ENCODE measurements around the gene RNF141. TPM values are rescaled to one million over a fixed set of nuclear protein-coding genes. Genes with fewer than 3 reads are reported as not detected.

Gene RNF141
- total and polyA plus RNA-seq, 7 donors: 13.1 to 30.3 (median 22.8) TPM

GRCh38 chr11:10519630-10520029 lies 21.4 kb downstream of the RNF141 start:
- H3K27me3 ChIP-seq: no peaks in the 10 kb centered on the region
- peaks cover 0 to 11% (median 0%) of the 10 kb centered on the region in 4 donors for H3K4me1 ChIP-seq

GRCh38 chr11:10518891-10519290 lies 22.1 kb downstream of the RNF141 start:
- intact Hi-C loops (cut with DNase I): no loop called here
- H3K36me3 ChIP-seq: peaks cover 0 to 42% (median 5%) of the 10 kb centered on the region in 4 donors
- 96 to 97% methylated on average over 2 of the region's 2 CpGs for WGBS, 2 donors

More at GRCh38 chr11:10519630-10520029, 21.4 kb downstream of the RNF141 start:
- Histone ChIP-seq H3K4me3 (no peak overlapping the region), H3K36me3 (peaks cover 4 to 44% (median 6%) of the 10 kb centered on the region in 4 donors), H3K9me3 (no peaks in the 10 kb centered on the region), H3K27ac (no peak overlapping the region)
- DNase-seq: no peak
- 98 to 99% methylated on average over 2 of the region's 2 CpGs for WGBS, 2 donors
- intact Hi-C loops (cut with DNase I): no loop called here
- TF ChIP-seq, protein P1, sequence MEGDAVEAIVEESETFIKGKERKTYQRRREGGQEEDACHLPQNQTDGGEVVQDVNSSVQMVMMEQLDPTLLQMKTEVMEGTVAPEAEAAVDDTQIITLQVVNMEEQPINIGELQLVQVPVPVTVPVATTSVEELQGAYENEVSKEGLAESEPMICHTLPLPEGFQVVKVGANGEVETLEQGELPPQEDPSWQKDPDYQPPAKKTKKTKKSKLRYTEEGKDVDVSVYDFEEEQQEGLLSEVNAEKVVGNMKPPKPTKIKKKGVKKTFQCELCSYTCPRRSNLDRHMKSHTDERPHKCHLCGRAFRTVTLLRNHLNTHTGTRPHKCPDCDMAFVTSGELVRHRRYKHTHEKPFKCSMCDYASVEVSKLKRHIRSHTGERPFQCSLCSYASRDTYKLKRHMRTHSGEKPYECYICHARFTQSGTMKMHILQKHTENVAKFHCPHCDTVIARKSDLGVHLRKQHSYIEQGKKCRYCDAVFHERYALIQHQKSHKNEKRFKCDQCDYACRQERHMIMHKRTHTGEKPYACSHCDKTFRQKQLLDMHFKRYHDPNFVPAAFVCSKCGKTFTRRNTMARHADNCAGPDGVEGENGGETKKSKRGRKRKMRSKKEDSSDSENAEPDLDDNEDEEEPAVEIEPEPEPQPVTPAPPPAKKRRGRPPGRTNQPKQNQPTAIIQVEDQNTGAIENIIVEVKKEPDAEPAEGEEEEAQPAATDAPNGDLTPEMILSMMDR (IDR thresholded peaks at IDR 0.05): no peak
- no peak for TF ChIP-seq EP300 (IDR thresholded peaks at IDR 0.05)
- no peak for TF ChIP-seq POLR2AphosphoS5 (IDR thresholded peaks at IDR 0.05)
- no peak for TF ChIP-seq POLR2A (IDR thresholded peaks at IDR 0.05)

GRCh38 chr11:10518123-10518522 lies 22.9 kb downstream of the RNF141 start:
- H3K4me1 ChIP-seq: peaks cover 0 to 15% (median 0%) of the 10 kb centered on the region in 4 donors
- peaks cover 0 to 41% (median 5%) of the 10 kb centered on the region in 4 donors for H3K36me3 ChIP-seq
- intact Hi-C loops (cut with DNase I): no loop called here
- no peak overlapping the region for H3K4me3 ChIP-seq
- H3K27ac ChIP-seq: no peak overlapping the region
- no peak for DNase-seq
- H3K9me3 ChIP-seq: no peaks in the 10 kb centered on the region
- TF ChIP-seq POLR2AphosphoS5 (IDR thresholded peaks at IDR 0.05): no peak
- no peak for TF ChIP-seq EP300 (IDR thresholded peaks at IDR 0.05)
- TF ChIP-seq, protein P1 (IDR thresholded peaks at IDR 0.05): no peak
- TF ChIP-seq POLR2A (IDR thresholded peaks at IDR 0.05): no peak
- no peaks in the 10 kb centered on the region for H3K27me3 ChIP-seq

More at GRCh38 chr11:10518891-10519290, 22.1 kb downstream of the RNF141 start:
- Histone ChIP-seq H3K4me3 (no peak overlapping the region), H3K9me3 (no peaks in the 10 kb centered on the region), H3K27ac (no peak overlapping the region), H3K4me1 (peaks cover 0 to 15% (median 0%) of the 10 kb centered on the region in 4 donors), H3K27me3 (no peaks in the 10 kb centered on the region)
- DNase-seq: no peak
- TF ChIP-seq EP300 (IDR thresholded peaks at IDR 0.05) (no peak), POLR2A (IDR thresholded peaks at IDR 0.05) (no peak), POLR2AphosphoS5 (IDR thresholded peaks at IDR 0.05) (no peak)
- TF ChIP-seq, protein P1 (IDR thresholded peaks at IDR 0.05): no peak

- Histone ChIP-seq H3K4me1 (peaks cover 0 to 5% (median 0%) of the 10 kb centered on the region in 4 donors), H3K27ac (no peak overlapping the region), H3K36me3 (peaks cover 0 to 26% (median 3%) of the 10 kb centered on the region in 4 donors), H3K4me3 (no peak overlapping the region), H3K27me3 (no peaks in the 10 kb centered on the region), H3K9me3 (no peaks in the 10 kb centered on the region)
- intact Hi-C loops (cut with DNase I): loop anchor here (2.0 kb wide), 1 partner anchor 219 kb away; no protein-coding TSS in a partner anchor
- no peak for DNase-seq
- WGBS, 2 donors: 96 to 97% methylated on average over 3 of the region's 3 CpGs
- TF ChIP-seq, protein P1 (IDR thresholded peaks at IDR 0.05): no peak
- TF ChIP-seq POLR2AphosphoS5 (IDR thresholded peaks at IDR 0.05) (no peak), POLR2A (IDR thresholded peaks at IDR 0.05) (no peak), EP300 (IDR thresholded peaks at IDR 0.05) (no peak)
Measured at GRCh38 chr11:10515418-10515817, 25.6 kb downstream of the RNF141 start.

DNA sequence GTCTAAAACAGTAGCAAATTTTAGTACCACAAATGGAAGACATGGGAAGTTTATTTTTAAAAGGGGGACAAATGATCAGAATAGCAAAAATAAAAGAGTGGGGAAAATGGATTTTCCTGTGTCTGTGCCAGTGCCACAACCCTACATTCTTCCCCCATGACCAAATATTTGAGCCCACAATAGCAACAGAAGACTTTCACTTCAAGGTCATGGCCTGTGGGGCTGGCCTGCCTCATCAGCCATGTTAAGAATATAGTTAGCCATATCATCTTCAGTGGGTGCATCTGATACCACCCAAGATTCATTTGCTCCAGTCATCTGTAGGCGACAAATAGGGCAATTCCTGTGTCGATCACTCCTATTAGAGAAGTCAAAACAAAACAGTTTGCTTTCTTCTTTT lies 26.3 kb downstream of the RNF141 start:
- no peak overlapping the region for H3K27ac ChIP-seq
- H3K27me3 ChIP-seq: no peaks in the 10 kb centered on the region
- H3K4me3 ChIP-seq: no peak overlapping the region
- DNase-seq: no peak
- no peak for TF ChIP-seq POLR2AphosphoS5 (IDR thresholded peaks at IDR 0.05)
- TF ChIP-seq EP300 (IDR thresholded peaks at IDR 0.05): no peak
- TF ChIP-seq POLR2A (IDR thresholded peaks at IDR 0.05): no peak
- TF ChIP-seq, protein P1 (IDR thresholded peaks at IDR 0.05): no peak
- 98% methylated on average over 2 of the region's 2 CpGs for WGBS, 2 donors
- peaks cover 0 to 19% (median 2%) of the 10 kb centered on the region in 4 donors for H3K36me3 ChIP-seq
- H3K9me3 ChIP-seq: no peaks in the 10 kb centered on the region
- intact Hi-C loops (cut with DNase I): loop anchor here (2.0 to 5.0 kb wide), 2 partner anchors 107 to 220 kb away; no protein-coding TSS in a partner anchor
- H3K4me1 ChIP-seq: peaks cover 0 to 5% (median 0%) of the 10 kb centered on the region in 4 donors

Measured in sigmoid colon (tissue), 7 donors.